Fibroblast of lung (primary cell): ENCODE measurements around the gene SPTBN1. TPM values are rescaled to one million over a fixed set of nuclear protein-coding genes. Genes with fewer than 3 reads are reported as not detected.
"Not testable (repeated sequence)": the region's sequence is repeated elsewhere in the genome, so short reads cannot be mapped to it uniquely, and the experiment has no call there.

Source experiments
- DNase-seq, 2 donors: peaks; one replicate each; pipeline versions ENCODE4 v3.0.0 to v3.0.0-alpha.2; 2010; ENCODE audit warnings: low read depth in 2 of 2
- H2AFZ ChIP-seq: 2 replicates; pipeline ENCODE4 v1.5.1; 2012; ENCODE audit warnings: low read length, control low read depth, inconsistent platforms
- H3K27ac ChIP-seq: 2 replicates; pipeline ENCODE4 v1.5.1; 2011; ENCODE audit warnings: low read length, control low read depth; ENCODE audit not compliant: insufficient read depth
- H3K27me3 ChIP-seq: 2 replicates; pipeline ENCODE4 v1.5.1; 2011; ENCODE audit warnings: mild to moderate bottlenecking, low read length; ENCODE audit not compliant: control insufficient read depth, insufficient read depth
- H3K36me3 ChIP-seq: 2 replicates; pipeline ENCODE4 v1.5.1; 2011; ENCODE audit warnings: low read length; ENCODE audit not compliant: control insufficient read depth, insufficient read depth
- H3K4me1 ChIP-seq: 2 replicates; pipeline ENCODE4 v1.5.1; 2011; ENCODE audit warnings: low read length; ENCODE audit not compliant: control insufficient read depth, insufficient read depth; ENCODE audit errors: extremely low read depth
- H3K4me2 ChIP-seq: 2 replicates; pipeline ENCODE4 v1.5.1; 2011; ENCODE audit warnings: low read length, control low read depth; ENCODE audit not compliant: insufficient read depth; ENCODE audit errors: extremely low read depth
- H3K4me3 ChIP-seq, 4 experiments: fragments of 200-600 bp in 1 of 4; sonication (generic) in 1 of 4; replicated peaks in 1 of 4; 2 replicates each; pipeline ENCODE4 v1.5.1; 2011 to 2016; ENCODE audit warnings: low read length in 4 of 4, low read depth in 3 of 4, mild to moderate bottlenecking in 3 of 4, control low read depth in 2 of 4, inconsistent platforms in 1 of 4, mixed read lengths in 1 of 4; ENCODE audit not compliant: insufficient read depth in 1 of 4; ENCODE audit errors: control extremely low read depth in 1 of 4
- H3K79me2 ChIP-seq: 2 replicates; pipeline ENCODE4 v1.5.1; 2012; ENCODE audit warnings: mild to moderate bottlenecking, low read length, inconsistent platforms; ENCODE audit not compliant: control insufficient read depth, insufficient read depth
- H3K9ac ChIP-seq: 2 replicates; pipeline ENCODE4 v1.5.1; 2011; ENCODE audit warnings: mild to moderate bottlenecking, low read length, control low read depth; ENCODE audit not compliant: insufficient read depth
- H3K9me3 ChIP-seq: 2 replicates; pipeline ENCODE4 v1.5.1; 2012; ENCODE audit warnings: low read depth, low read length; ENCODE audit not compliant: control insufficient read depth, insufficient read depth
- H4K20me1 ChIP-seq: 2 replicates; pipeline ENCODE4 v1.5.1; 2011; ENCODE audit warnings: low read length; ENCODE audit not compliant: control insufficient read depth, insufficient read depth; ENCODE audit errors: extremely low read depth
- EZH2 ChIP-seq: IDR thresholded peaks from 2 replicates; pipeline ENCODE4 v1.5.1; 2012; ENCODE audit warnings: low read length, control low read depth, mild to moderate bottlenecking; ENCODE audit errors: missing control alignments
- polyA plus RNA-seq, 2 donors: library from polyadenylated mRNA; depleted of rRNA in 1 of 2; stranded (reverse) in 1 of 2; unstranded in 1 of 2; fragments of >200 nt; gene quantifications; 2 replicates each; pipeline ENCODE4 v1.2.1, GENCODE V29; 2011 to 2012; ENCODE audit warnings: missing spikeins in 1 of 2
- total RNA-seq: library from RNA; depleted of rRNA; stranded (reverse); fragments of >200 nt; gene quantifications from 2 replicates; pipeline ENCODE4 v1.2.1, GENCODE V29; 2014
- TF ChIP-seq, protein P1 (sequence below), 2 donors: IDR thresholded peaks in 1 of 2; conservative IDR thresholded peaks in 1 of 2; 1 replicate in 1 of 2; 2 replicates in 1 of 2; pipeline ENCODE4 v1.5.1; 2011 to 2012; ENCODE audit warnings: low read length in 2 of 2, control low read depth in 1 of 2, inconsistent platforms in 1 of 2, low read depth in 1 of 2, mild to moderate bottlenecking in 1 of 2

SPTBN1 gene
- total and polyA plus RNA-seq, 2 donors (not counting 1 experiment from before 2014, with no cell fraction given) = 123 to 325 TPM

DNA sequence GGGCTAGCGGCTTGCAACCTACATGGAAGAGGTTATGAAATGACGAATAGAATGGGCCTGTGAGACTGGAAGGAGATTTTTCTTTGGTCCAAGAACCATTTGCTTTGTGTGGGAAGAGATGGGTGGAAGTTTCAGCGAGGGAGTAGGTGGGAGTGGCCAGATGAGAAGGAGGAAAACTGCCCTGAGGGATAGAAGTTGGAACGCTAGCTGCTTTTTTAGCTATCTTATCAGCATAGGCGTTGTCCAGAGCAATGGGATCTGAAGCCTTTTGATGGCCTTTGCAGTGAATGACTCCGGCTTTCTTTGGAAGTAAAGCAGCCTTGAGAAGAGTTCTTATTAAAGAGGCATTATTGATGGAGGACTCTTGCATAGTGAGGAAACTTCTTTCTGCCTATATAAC lies 52.4 kb downstream of the SPTBN1 start:
- H3K27me3 ChIP-seq = no peaks in the 10 kb centered on the region
- TF ChIP-seq, protein P1, sequence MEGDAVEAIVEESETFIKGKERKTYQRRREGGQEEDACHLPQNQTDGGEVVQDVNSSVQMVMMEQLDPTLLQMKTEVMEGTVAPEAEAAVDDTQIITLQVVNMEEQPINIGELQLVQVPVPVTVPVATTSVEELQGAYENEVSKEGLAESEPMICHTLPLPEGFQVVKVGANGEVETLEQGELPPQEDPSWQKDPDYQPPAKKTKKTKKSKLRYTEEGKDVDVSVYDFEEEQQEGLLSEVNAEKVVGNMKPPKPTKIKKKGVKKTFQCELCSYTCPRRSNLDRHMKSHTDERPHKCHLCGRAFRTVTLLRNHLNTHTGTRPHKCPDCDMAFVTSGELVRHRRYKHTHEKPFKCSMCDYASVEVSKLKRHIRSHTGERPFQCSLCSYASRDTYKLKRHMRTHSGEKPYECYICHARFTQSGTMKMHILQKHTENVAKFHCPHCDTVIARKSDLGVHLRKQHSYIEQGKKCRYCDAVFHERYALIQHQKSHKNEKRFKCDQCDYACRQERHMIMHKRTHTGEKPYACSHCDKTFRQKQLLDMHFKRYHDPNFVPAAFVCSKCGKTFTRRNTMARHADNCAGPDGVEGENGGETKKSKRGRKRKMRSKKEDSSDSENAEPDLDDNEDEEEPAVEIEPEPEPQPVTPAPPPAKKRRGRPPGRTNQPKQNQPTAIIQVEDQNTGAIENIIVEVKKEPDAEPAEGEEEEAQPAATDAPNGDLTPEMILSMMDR (conservative IDR thresholded peaks at IDR 0.05 in 1 of 2, IDR thresholded peaks at IDR 0.05 in 1 of 2; ENCODE audit: low read depth in 1 of 2, low read length in 2 of 2) = no peak
- no peak for TF ChIP-seq EZH2
- H3K9me3 ChIP-seq = no peaks in the 10 kb centered on the region
- peaks cover 86% of the 10 kb centered on the region for H3K79me2 ChIP-seq
- H3K36me3 ChIP-seq = no peaks in the 10 kb centered on the region
- H3K4me3 ChIP-seq = no peak overlapping the region
- no peak for DNase-seq
- H4K20me1 ChIP-seq = peaks cover 6% of the 10 kb centered on the region
- H3K27ac ChIP-seq = no peak overlapping the region
- H3K9ac ChIP-seq = no peak overlapping the region
- no peak overlapping the region for H2AFZ ChIP-seq
- H3K4me2 ChIP-seq = no peak overlapping the region
- H3K4me1 ChIP-seq = peaks cover 18% of the 10 kb centered on the region

DNA sequence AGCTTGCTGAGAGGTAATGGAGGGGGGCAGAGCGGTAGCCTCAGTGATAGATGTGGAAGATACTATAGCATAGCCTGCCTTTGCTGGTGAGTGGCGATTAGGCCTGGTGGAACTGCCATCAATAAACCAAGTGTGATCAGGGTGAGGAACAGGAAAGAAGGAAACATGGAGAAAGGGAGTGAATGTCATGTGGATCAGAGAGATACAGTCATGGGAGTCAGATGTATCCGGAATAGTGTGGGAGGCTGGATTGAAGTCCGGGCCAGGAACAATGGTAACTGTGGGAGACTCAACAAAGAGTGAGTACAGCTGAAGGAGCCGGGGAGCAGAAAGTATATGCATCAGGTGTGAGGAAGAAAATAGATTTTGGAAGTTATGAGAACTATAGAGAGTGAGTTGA lies 52.9 kb downstream of the SPTBN1 start:
- peaks cover 14% of the 10 kb centered on the region for H3K4me1 ChIP-seq
- not testable (repeated sequence) for H2AFZ ChIP-seq, H3K27me3 ChIP-seq, H4K20me1 ChIP-seq, H3K27ac ChIP-seq, H3K4me3 ChIP-seq, DNase-seq, H3K36me3 ChIP-seq, H3K9me3 ChIP-seq, H3K4me2 ChIP-seq, H3K9ac ChIP-seq
- peaks cover 86% of the 10 kb centered on the region for H3K79me2 ChIP-seq

DNA sequence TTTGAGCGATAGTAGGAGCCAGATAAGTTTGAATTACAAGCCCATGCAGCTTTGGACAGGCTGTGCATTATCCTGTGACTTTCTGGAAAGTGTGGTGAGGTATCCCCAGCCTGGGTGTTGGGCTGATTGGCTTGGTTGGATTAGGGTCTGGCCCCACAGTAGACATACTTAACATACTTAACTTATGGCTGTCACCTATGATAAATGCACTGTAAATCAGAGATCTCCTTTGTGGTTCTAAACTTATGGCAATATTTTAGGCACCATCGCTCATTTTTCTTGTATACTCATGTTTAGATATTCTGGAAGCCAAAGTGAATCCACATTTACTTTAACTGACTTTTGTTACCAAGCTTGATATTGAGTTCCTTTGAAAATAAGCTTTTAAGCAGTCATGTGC lies 54.8 kb downstream of the SPTBN1 start:
- peaks cover 2% of the 10 kb centered on the region for H4K20me1 ChIP-seq
- no peak overlapping the region for H3K9ac ChIP-seq
- H3K4me1 ChIP-seq = peaks cover 4% of the 10 kb centered on the region
- no peak overlapping the region for H3K27ac ChIP-seq
- H3K27me3 ChIP-seq = no peaks in the 10 kb centered on the region
- no peak for DNase-seq
- H3K4me3 ChIP-seq = no peak overlapping the region
- H3K9me3 ChIP-seq = no peaks in the 10 kb centered on the region
- H2AFZ ChIP-seq = no peak overlapping the region
- peaks cover 84% of the 10 kb centered on the region for H3K79me2 ChIP-seq
- no peaks in the 10 kb centered on the region for H3K36me3 ChIP-seq
- no peak for TF ChIP-seq EZH2
- TF ChIP-seq, protein P1 (conservative IDR thresholded peaks at IDR 0.05 in 1 of 2, IDR thresholded peaks at IDR 0.05 in 1 of 2; ENCODE audit: low read depth in 1 of 2, low read length in 2 of 2) = no peak
- no peak overlapping the region for H3K4me2 ChIP-seq
